ENCODE results near the gene AGRN.

The AGRN gene

GRCh38 chr1:998995-999724, 20.8 kb upstream of the AGRN start:
- Mint-ChIP-seq H3K27me3 (ENCODE audit: low read depth, poor library complexity) (peaks cover 33% of the 10 kb centered on the region), H3K27ac (no peak overlapping the region)
- peak; percentile 56 for DNase-seq

GRCh38 chr1:999725-1000356, 20.1 kb upstream of the AGRN start, which contains the start of gene HES4:
TSS of gene HES4 (minus strand) at chr1:1000097. CDS start at chr1:999973, 124 bp downstream.
- H3K9me3 Mint-ChIP-seq: no peaks in the 10 kb centered on the region

More at GRCh38 chr1:998995-999724, 20.8 kb upstream of the AGRN start:
- peaks cover 21% of the 10 kb centered on the region for H3K4me1 Mint-ChIP-seq
- peak overlapping the region; percentile 76 for H3K4me3 Mint-ChIP-seq
- TF ChIP-seq CTCF (IDR thresholded peaks at IDR 0.05): no peak
- H3K9me3 Mint-ChIP-seq: no peaks in the 10 kb centered on the region
- H3K36me3 Mint-ChIP-seq (ENCODE audit: low read depth): no peaks in the 10 kb centered on the region

DNA sequence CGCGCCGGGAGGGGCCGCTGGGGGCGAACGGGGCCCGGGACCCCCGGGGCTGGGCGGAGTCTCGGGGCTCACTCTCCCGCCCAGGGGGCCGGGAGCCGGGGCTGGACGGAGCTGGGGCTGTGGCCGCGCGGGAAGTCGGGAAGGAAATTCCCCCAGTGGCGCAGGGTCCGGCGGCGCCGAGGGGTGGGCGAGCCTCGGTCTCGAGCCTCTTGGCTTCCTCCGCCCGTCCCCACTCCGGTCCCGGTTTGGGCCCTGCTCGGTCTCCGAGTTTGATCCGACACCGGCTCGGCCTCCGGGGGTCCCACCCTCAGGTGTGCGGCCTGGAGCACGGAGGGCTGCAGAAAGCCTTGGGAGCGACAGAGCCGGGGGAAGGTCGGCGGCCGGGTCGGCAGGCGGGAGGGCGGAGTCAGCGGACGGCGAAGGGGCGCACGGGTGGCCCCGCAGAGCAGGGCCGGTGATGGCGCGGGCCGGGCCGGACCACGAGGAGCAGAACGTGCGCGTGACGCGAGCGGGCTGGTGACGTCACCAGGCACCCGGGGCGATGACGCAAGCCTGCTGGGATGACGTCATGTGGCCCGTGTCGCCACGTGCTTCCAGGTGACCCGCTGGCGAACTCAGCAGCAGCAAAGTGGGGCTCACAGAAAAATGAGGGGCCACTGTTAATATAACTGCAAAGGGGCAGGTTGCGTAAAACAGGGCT, 19.4 kb upstream of the AGRN start:
- Mint-ChIP-seq H3K36me3 (ENCODE audit: low read depth) (no peaks in the 10 kb centered on the region), H3K27me3 (ENCODE audit: low read depth, poor library complexity) (peaks cover 29% of the 10 kb centered on the region), H3K4me1 (peaks cover 34% of the 10 kb centered on the region), H3K9me3 (no peaks in the 10 kb centered on the region), H3K27ac (peak overlapping the region; percentile 95), H3K4me3 (peak overlapping the region; percentile 84)
- DNase-seq: peak; percentile 82
- TF ChIP-seq CTCF (IDR thresholded peaks at IDR 0.05): no peak

More at GRCh38 chr1:999725-1000356, 20.1 kb upstream of the AGRN start, which contains the start of gene HES4:
- peaks cover 33% of the 10 kb centered on the region for H3K27me3 Mint-ChIP-seq (ENCODE audit: low read depth, poor library complexity)
- H3K4me1 Mint-ChIP-seq: peaks cover 28% of the 10 kb centered on the region
- DNase-seq: peak; percentile 96
- TF ChIP-seq CTCF (IDR thresholded peaks at IDR 0.05): no peak
- H3K27ac Mint-ChIP-seq: peak within 1 kb of the TSS; percentile 95
- H3K4me3 Mint-ChIP-seq: peak within 1 kb of the TSS; percentile 84
- no peaks in the 10 kb centered on the region for H3K36me3 Mint-ChIP-seq (ENCODE audit: low read depth)

DNA sequence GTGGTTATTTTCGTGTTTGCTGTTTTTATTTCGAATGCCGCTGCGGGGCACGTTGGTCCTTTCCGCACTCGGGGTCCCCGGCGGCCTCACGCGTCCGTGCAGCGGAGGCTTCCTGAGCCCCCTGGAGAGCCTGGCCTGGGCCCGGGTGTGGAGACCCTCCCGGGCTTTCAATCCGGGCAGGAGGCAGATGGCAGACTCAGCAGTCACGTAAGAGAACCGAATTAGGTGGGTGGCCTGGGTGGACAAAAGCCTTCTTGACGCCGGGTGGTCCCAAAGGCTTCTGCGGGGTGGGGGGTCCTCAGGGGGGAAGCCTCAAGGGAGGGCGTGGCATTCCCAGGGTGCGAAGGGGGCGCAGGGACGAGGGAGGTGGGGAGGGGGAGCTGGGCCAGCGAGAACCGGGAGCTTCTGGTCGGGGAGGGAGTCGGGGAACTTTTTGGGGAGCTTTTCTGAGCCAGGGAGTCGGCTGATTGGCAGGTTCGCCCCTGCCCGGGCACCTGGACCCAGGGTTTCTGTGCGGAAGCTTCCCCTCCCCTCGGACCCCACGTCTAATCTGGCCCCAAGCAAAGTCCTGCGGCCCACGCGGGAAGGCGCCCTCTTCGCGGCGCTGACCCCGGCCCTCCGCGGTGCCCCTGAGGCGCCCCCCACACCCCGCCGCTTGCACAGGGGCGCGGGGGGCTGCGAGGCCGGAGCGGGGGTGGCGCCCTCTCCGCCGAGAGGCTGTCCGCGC, 18.7 kb upstream of the AGRN start:
- Mint-ChIP-seq H3K4me3 (peak overlapping the region; percentile 84), H3K27me3 (ENCODE audit: low read depth, poor library complexity) (peaks cover 24% of the 10 kb centered on the region), H3K36me3 (ENCODE audit: low read depth) (no peaks in the 10 kb centered on the region), H3K4me1 (peaks cover 34% of the 10 kb centered on the region), H3K9me3 (no peaks in the 10 kb centered on the region), H3K27ac (peak overlapping the region; percentile 95)
- no peak for DNase-seq
- TF ChIP-seq CTCF (IDR thresholded peaks at IDR 0.05): no peak

- H3K27me3 Mint-ChIP-seq (ENCODE audit: low read depth, poor library complexity): peaks cover 10% of the 10 kb centered on the region
These were observed 16.1 kb upstream of the AGRN start for GRCh38 chr1:1003618-1004419.

More at GRCh38 chr1:1003618-1004419, 16.1 kb upstream of the AGRN start:
- Mint-ChIP-seq H3K9me3 (peaks cover 6% of the 10 kb centered on the region), H3K36me3 (ENCODE audit: low read depth) (peaks cover 7% of the 10 kb centered on the region), H3K4me3 (no peak overlapping the region), H3K27ac (no peak overlapping the region), H3K4me1 (peaks cover 40% of the 10 kb centered on the region)
- TF ChIP-seq CTCF (IDR thresholded peaks at IDR 0.05): no peak
- DNase-seq: peak; percentile 10

Data from nephron progenitor cell (in vitro differentiated cells).